Activated T-helper 1 cell treated with anti-CD3 and anti-CD28 coated beads, Interleukin-12 subunit alpha, Interleukin-12 subunit beta, Interleukin-2, Interleukin-4 antibody, amounts not matched to agents 30 ng/mL and 10 ng/mL and 1 ng/mL, durations not matched to agents 14 hours and 24 hours and 36 hours (primary cell): ENCODE data around the gene POFUT1. TPM values are rescaled to one million over a fixed set of nuclear protein-coding genes. Genes with fewer than 3 reads are reported as not detected.
"Not testable (repeated sequence)": the region's sequence is repeated elsewhere in the genome, so short reads cannot be mapped to it uniquely, and the experiment has no call there.

Experiments
- DNase-seq: peaks from one replicate; pipeline ENCODE4 v3.0.0; 2021; ENCODE audit warnings: low spot score
- H3K27ac Mint-ChIP-seq: one replicate; pipeline ENCODE4 v1.8.0; 2021; ENCODE audit warnings: mild to moderate bottlenecking, mixed read lengths
- H3K27me3 Mint-ChIP-seq: one replicate; pipeline ENCODE4 v1.8.0; 2022; ENCODE audit warnings: mild to moderate bottlenecking, moderate library complexity, mixed read lengths; ENCODE audit not compliant: insufficient read depth
- H3K36me3 Mint-ChIP-seq: one replicate; pipeline ENCODE4 v1.8.0; 2021; ENCODE audit warnings: low read depth, mixed read lengths
- H3K4me1 Mint-ChIP-seq: one replicate; pipeline ENCODE4 v1.8.0; 2021; ENCODE audit warnings: low read depth, mixed read lengths
- H3K4me3 Mint-ChIP-seq: one replicate; pipeline ENCODE4 v1.8.0; 2021; ENCODE audit warnings: mild to moderate bottlenecking, moderate library complexity, mixed read lengths
- H3K9me3 Mint-ChIP-seq: one replicate; pipeline ENCODE4 v1.8.0; 2021; ENCODE audit warnings: mixed read lengths
- intact Hi-C: fragments of 100-400 bp; cut with micrococcal nuclease; formaldehyde crosslinking; loops from one replicate; pipeline ENCODE4 v1.15.1; 2024
- total RNA-seq: library from RNA; stranded (reverse); gene quantifications from 2 replicates; pipeline ENCODE4 v1.2.3, GENCODE V29; 2022

The POFUT1 gene
- total RNA-seq, 1 donor from 2014 or later: 73.0 TPM

DNA sequence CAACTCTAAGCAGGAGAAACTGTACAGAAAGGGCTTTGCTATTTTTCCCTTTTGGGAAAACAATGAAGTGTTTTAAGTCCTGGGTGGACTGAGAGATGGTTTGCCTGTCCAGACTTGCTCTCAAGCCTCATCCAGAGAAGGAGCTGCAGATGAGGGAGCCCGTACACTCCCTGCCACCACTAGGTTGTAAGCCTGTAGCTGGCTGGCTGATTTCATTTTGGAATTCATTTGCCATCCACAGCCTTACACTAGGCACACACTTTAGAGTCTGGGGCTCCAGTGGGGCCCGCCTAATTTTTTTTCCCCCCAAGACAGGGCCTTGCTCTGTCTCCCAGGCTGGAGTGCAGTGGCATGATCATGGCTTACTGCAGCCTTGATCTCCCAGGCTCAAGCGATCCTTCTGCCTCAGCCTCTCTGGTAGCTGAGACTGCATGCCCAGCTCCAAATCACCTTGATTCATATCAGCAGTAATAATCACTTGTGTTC lies 28.4 kb downstream of the POFUT1 start:
- no peaks in the 10 kb centered on the region for H3K27me3 Mint-ChIP-seq
- no peaks in the 10 kb centered on the region for H3K9me3 Mint-ChIP-seq
- peak overlapping the region; percentile 79 for H3K27ac Mint-ChIP-seq
- peaks cover 53% of the 10 kb centered on the region for H3K36me3 Mint-ChIP-seq
- peaks cover 46% of the 10 kb centered on the region for H3K4me1 Mint-ChIP-seq
- intact Hi-C loops: no loop called here
- no peak overlapping the region for H3K4me3 Mint-ChIP-seq
- no peak for DNase-seq

DNA sequence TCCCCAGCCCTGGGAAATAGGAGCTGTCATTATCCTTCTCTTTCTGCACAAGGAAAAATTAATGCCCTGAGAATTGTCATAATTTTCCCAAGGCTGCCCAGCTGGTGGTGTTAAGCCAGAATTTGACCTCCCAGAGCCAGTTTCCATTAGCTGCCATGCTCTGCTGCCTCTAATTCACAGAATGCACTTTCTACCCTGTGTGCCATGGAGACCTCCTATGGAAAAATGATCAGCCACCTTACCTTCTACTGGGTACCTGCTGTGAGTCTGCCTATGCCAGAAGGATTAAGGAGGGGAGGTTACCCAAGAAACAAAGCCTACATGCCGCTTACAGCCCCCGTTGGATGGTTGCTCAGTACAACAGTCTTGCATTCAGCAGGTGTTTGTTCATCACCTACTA lies 29.1 kb downstream of the POFUT1 start:
- H3K4me1 Mint-ChIP-seq: peaks cover 38% of the 10 kb centered on the region
- intact Hi-C loops: no loop called here

DNA sequence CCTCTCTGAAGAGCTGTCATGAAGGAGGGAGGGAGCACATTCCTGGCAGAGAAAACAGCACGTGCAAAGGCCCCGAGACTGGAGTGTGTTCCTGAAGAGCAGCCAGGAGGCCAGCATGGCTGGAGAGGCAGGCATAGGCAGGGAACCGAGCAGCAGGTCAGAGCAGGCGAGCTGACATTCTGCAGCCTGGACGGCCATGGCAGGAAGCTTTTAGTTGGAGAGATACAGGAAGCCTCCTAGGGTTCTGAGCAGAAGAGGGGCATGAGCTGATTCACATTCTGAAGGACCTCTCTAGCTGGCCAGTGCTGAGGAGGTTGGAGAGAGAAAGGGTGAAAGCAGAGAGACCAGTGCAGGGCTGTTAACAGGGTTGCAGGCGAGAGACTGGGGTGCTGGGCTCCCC lies 29.7 kb downstream of the POFUT1 start:
- H3K4me1 Mint-ChIP-seq: peaks cover 33% of the 10 kb centered on the region
- intact Hi-C loops: no loop called here
- peaks cover 43% of the 10 kb centered on the region for H3K36me3 Mint-ChIP-seq
- H3K27ac Mint-ChIP-seq: no peak overlapping the region
- no peaks in the 10 kb centered on the region for H3K9me3 Mint-ChIP-seq
- H3K4me3 Mint-ChIP-seq: no peak overlapping the region
- H3K27me3 Mint-ChIP-seq: no peaks in the 10 kb centered on the region
- DNase-seq: no peak

More for the DNA sequence above, 29.1 kb downstream of the POFUT1 start:
- Mint-ChIP-seq H3K9me3 (no peaks in the 10 kb centered on the region), H3K27me3 (no peaks in the 10 kb centered on the region), H3K4me3 (no peak overlapping the region), H3K27ac (no peak overlapping the region), H3K36me3 (peaks cover 46% of the 10 kb centered on the region)
- DNase-seq: no peak

DNA sequence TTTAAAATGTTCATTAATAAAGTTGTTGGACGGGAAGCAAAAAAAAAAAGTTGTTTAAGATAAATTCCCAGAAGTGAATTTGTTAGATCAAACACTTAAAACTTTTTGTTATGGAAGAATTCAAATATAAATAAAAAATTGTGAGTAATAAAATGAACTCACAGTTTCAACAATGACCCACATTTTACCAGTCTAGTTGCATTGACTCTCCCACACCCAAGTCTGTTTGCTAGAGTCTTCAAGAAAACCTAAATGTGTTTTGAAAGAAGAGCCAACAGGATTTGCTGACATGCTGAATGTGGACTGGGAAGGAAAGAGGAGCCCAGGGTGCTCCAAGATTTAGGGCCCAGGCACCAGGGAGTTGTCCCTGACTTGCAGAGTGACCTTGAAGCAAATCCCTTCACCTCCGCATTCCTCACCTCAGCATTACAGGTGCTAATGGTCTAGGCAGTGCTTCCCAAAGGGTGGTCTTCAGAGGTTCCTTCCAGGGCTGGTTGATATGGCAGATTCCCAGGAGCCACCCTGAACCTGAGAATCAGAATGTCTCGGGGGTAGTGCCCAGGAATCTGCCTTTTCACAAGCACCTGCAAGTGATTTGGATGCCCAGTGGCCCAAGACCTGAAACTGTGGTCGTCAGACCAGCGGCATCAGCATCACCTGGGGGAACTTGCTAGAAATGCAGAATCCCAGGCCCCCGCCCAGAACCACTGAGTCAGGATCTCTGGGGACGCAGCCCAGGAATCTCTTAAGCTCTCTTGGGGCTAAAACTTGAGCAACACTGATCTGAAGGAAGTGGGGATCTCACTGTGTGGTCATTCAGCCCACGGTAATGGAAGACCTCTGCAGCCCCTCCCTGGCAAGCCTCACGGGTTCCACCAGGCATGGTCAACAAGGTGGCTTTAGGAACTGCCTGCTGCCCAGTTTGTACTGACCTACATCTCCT lies 31.1 kb downstream of the POFUT1 start:
- Mint-ChIP-seq H3K9me3 (no peaks in the 10 kb centered on the region), H3K27me3 (no peaks in the 10 kb centered on the region), H3K4me3 (no peak overlapping the region), H3K36me3 (peaks cover 30% of the 10 kb centered on the region), H3K27ac (no peak overlapping the region), H3K4me1 (peaks cover 21% of the 10 kb centered on the region)
- intact Hi-C loops: no loop called here
- DNase-seq: no peak

DNA sequence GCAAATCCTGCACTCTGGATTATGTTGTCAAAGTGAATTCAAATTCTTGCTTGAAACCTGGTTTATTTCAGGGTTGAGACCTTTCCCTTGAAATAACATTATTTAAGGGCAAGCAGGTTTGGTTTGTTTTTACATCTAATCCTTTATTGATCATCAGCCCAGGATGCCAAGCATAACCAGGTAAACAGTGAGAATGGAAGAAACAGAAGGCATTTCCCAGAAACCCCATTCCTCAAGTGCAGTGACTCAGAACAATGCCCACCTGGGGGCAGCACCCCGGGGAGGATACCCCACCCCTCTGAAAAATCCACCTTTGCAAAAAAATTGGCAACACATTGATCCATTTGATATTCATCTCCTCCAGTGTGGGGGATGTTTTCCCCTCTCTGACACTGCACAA lies 32.5 kb downstream of the POFUT1 start:
- intact Hi-C loops: no loop called here
- DNase-seq: no peak
- H3K27ac Mint-ChIP-seq: no peak overlapping the region

DNA sequence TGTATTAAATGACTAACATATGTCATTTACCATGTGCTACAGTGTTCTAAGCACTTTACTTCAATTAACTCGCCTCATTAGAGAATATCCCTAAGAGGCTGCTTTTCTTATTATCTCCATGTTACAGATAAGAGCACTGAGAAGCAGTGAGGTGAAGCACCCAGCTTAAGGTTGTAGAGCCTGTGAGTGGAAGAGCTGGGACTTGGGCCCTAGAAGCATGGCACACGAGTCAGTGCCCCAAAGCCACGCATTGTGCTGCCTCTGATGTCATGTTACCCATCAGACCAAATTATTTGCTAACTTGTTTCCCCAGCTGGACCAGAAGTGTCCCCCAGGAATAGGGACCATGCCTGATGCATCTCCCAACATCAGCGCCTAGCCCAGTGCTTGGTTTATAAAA lies 34.1 kb downstream of the POFUT1 start:
- peaks cover 6% of the 10 kb centered on the region for H3K36me3 Mint-ChIP-seq
- H3K27ac Mint-ChIP-seq: no peak overlapping the region
- H3K4me3 Mint-ChIP-seq: no peak overlapping the region
- H3K4me1 Mint-ChIP-seq: peaks cover 27% of the 10 kb centered on the region
- H3K9me3 Mint-ChIP-seq: no peaks in the 10 kb centered on the region
- no peaks in the 10 kb centered on the region for H3K27me3 Mint-ChIP-seq
- DNase-seq: no peak
- intact Hi-C loops: no loop called here

More for the DNA sequence above, 32.5 kb downstream of the POFUT1 start:
- Mint-ChIP-seq H3K36me3 (peaks cover 16% of the 10 kb centered on the region), H3K9me3 (no peaks in the 10 kb centered on the region), H3K27me3 (no peaks in the 10 kb centered on the region), H3K4me1 (peaks cover 25% of the 10 kb centered on the region), H3K4me3 (no peak overlapping the region)

DNA sequence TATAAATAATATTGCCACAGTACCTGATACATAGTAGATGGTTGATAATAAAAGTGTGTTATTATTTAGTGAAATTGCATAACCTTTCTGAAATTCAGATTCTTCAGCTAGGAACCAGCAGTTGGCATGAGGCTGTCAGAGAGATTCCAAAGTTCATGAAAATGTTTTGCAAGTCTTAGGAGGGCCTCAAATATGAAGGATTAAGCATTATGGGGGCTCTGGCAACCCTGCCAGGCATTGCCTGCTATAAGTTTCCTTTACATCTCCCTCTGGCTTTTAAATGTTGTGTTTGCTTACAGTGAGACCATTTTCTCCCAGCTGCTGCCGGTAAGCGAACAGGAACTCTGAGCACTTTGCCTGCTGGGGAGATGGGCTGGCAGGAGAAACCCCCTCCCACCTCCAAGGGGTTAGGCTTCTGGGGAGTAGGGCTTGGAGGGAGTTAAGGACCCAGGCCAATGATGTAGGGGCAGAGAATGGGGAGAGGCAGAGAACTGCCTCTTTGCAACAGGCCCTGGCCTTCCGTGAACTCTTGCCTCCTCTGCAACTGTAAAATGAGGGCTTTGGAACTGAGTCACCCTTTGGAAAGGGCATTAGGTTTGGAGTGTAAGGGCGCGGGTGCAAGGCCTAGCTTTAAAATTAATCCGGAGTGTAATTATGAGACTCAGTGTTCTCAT lies 36.6 kb downstream of the POFUT1 start:
- Mint-ChIP-seq H3K4me1 (peaks cover 37% of the 10 kb centered on the region), H3K27ac (peak overlapping the region; percentile 29)

DNA sequence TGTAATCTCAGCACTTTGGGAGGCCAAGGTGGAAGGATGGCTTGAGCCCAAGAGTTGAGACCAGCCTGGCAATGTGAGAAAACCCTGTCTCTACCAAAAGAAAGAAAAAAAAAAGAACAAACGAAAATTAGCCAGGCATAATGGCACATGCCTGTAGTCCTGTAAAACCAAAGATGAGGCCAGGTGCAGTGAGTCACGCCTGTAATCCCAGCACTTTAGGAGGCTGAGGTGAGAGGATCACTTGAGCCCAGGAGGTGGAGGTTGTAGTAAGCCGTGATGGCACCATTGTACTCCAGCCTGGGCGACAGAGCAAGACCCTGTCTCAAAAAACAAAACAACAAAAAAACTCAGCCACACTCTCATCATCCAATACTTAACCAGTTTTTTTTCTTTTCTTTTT lies 37.3 kb downstream of the POFUT1 start:
- Mint-ChIP-seq H3K9me3 (no peaks in the 10 kb centered on the region), H3K27ac (no peak overlapping the region), H3K4me1 (peaks cover 37% of the 10 kb centered on the region), H3K27me3 (no peaks in the 10 kb centered on the region), H3K4me3 (no peak overlapping the region), H3K36me3 (peaks cover 3% of the 10 kb centered on the region)
- no peak for DNase-seq
- intact Hi-C loops: no loop called here

More for the DNA sequence above, 36.6 kb downstream of the POFUT1 start:
- DNase-seq: no peak
- Mint-ChIP-seq H3K4me3 (no peak overlapping the region), H3K27me3 (no peaks in the 10 kb centered on the region), H3K9me3 (no peaks in the 10 kb centered on the region), H3K36me3 (peaks cover 3% of the 10 kb centered on the region)
- intact Hi-C loops: no loop called here

DNA sequence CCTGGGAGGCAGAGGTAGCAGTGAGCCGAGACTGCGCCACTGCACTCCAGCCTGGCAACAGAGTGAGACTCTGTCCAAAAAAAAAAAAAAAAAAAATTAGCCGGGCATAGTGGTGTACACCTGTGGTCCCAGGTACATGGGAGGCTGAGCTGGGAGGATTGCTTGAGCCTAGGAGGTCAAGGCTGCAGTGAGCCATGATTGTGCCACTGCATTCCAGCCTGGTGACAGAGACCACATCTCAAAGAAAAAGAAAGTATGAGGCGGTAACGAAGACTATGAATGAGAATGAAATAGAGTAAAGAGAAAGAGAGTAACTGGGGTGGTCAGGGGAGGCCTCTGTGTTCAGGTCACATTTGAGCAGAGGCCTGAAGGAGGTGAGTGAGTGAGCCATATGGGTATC lies 38.5 kb downstream of the POFUT1 start:
- H3K4me3 Mint-ChIP-seq, DNase-seq, H3K36me3 Mint-ChIP-seq, intact Hi-C loops, H3K27me3 Mint-ChIP-seq, H3K9me3 Mint-ChIP-seq: not testable (repeated sequence)
- peaks cover 34% of the 10 kb centered on the region for H3K4me1 Mint-ChIP-seq
- peak overlapping the region; percentile 53 for H3K27ac Mint-ChIP-seq

DNA sequence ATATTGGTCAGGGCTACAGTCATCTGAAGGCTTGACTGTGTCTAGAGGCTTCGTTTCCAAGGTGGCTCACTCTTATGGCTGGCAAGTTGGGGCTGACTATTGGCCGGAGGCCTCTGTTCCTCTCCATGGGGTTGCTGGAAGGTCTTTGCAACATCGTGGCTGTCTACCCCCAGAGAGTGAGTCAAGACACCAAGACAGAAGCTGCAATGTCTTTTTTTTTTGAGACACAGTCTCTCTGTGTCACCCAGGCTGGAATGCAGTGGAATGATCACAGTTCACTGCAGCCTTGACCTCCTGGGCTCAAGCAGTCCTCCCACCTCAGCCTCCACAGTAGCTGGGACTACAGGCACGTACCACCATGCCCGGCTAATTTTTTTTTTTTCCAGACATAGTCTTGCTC lies 40.4 kb downstream of the POFUT1 start:
- H3K36me3 Mint-ChIP-seq: peaks cover 11% of the 10 kb centered on the region
- H3K4me3 Mint-ChIP-seq: no peak overlapping the region
- DNase-seq: no peak
- peak overlapping the region; percentile 55 for H3K27ac Mint-ChIP-seq
- H3K27me3 Mint-ChIP-seq: no peaks in the 10 kb centered on the region
- H3K4me1 Mint-ChIP-seq: peaks cover 52% of the 10 kb centered on the region
- peaks cover 5% of the 10 kb centered on the region for H3K9me3 Mint-ChIP-seq
- intact Hi-C loops: no loop called here

DNA sequence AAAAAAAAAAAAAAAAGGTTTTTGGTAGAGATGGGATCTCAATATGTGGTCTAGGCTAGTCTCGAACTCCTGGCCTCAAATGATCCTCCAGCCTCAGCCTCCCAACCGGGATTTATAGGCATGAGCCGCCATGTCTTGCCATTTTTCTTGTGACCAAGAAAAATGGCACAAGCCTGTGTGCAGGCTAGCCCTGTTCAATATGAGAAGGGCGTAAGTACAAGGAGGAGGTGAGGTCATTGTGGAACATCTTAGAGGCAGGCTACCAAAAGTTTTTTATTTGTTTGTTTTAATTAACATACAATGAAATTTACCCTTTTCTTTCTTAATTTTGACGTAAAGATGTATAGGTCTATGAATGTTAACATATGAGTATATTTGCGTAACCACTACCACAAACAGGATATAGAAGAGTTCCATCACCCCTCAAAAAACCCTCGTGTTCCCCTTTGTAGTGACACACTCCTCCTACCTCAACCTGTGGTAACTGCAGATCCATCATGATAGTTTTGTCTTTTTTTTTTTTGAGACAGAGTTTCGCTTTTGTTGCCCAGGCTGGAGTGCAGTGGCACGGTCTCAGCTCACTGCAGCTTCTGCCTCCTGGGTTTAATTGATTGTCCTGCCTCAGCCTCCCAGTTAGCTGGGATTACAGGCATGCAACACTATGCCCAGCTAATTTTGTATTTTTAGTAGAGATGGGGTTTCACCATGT lies 41.5 kb downstream of the POFUT1 start:
- Mint-ChIP-seq H3K4me3 (peak overlapping the region; percentile 32), H3K27me3 (no peaks in the 10 kb centered on the region), H3K4me1 (peaks cover 58% of the 10 kb centered on the region), H3K27ac (peak overlapping the region; percentile 94), H3K36me3 (peaks cover 15% of the 10 kb centered on the region), H3K9me3 (peaks cover 8% of the 10 kb centered on the region)
- DNase-seq: peak; percentile 46
- intact Hi-C loops: loop anchor here (1.0 kb wide), 3 partner anchors 17 to 140 kb away; partner anchors contain the start of genes ASXL1 and TM9SF4

DNA sequence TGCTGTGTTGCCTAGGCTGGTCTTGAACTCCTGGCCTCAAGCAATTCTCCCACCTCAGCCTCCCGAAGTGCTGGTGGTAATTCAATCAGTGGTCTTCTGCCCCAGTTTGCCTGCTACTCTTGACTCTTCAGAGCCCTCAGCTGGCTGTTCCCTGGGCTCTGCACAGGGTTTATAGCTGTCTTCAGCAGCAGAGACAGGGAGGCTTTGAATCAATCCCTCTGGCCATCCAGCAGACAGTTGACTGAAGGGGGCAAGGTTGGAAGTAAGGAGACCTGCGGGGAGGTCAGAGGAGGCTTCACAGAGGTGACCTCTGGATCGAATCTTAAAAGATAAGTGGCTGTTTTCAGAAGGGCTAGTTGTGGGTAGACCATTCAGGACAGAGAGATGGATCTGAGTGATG lies 43.8 kb downstream of the POFUT1 start:
- no peak for DNase-seq
- H3K27ac Mint-ChIP-seq: peak overlapping the region; percentile 98
- intact Hi-C loops: no loop called here
- H3K9me3 Mint-ChIP-seq: peaks cover 8% of the 10 kb centered on the region
- H3K4me1 Mint-ChIP-seq: peaks cover 55% of the 10 kb centered on the region
- H3K36me3 Mint-ChIP-seq: peaks cover 14% of the 10 kb centered on the region
- H3K27me3 Mint-ChIP-seq: no peaks in the 10 kb centered on the region
- H3K4me3 Mint-ChIP-seq: peak overlapping the region; percentile 43
